GM19239 (cell line): Measurements from ENCODE around the gene NF1.

ENCODE experiments used
- DNase-seq: peaks from one replicate; pipeline ENCODE4 v3.0.0; 2011; ENCODE audit warnings: low spot score; ENCODE audit not compliant: insufficient read length
- FAIRE-seq: peaks from 2 replicates; lab custom pipeline; 2011; peaks lifted over from hg19 to GRCh38; lab: Jason Lieb, UNC

The NF1 gene

DNA sequence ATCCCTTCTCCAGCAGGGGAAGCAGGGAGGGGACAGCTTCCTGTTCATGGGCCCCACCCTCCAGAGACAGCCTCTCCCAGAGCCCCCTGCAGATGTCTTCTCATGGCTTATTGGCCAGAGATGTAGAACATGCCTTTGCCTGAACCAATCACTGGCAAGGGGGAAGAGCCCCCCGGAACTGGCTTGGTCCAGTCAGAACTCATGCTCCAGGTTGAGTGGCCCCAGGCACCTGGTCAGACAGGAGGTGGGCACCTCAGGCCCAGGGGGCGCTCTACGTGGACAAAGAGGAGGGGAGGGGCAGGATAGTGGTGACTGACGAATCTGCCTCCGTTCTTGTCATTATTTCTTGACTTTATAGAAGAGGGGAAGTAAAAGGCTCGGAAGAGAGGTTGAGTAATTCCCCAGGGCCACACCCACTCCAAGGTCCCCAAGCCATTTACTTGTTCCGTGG is 320.3 kb downstream of the NF1 start:
- FAIRE-seq = no peak
- DNase-seq = no peak

DNA sequence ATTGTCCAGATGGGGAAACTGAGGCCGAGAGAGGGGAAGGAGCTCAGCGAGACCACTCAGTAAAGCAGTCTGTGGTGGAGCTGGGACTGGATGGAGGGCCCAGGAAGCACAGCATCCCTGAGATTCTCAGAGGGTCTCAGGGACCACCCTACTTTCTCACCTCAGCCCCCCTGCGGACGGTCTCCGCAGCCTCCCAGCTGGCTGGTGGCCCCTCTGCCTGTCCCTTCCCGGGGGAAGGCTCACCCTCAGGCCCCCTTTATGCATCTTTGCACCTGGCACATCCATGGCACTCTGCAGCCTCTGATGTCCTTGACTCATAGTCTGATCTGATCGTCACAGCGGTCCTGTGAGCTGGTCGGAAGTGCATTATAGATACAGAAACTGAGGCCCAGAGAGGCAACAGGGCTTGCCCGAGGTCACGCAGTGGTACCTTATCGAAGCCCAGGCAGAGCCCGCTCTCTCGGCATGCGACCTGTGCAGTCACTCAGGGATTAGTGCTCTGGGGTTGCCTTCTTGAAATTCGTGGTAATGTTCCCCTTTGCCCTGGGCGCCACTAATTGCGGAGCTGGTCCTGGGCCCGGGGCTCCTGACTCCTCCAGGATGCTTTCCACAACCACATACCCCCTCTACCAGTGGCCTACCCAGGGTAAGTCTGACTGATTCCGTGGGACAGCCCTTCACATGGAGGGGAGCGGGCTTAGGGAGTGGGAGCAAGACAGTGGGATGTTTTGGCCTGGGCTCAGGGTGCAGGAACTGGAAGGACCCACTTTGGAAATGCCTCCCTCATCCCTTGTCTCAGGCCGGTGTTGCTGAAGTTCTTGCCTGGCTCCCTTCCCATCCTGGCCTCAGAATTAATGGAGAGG is 321.1 kb downstream of the NF1 start:
- DNase-seq (no peak), FAIRE-seq (no peak)

DNA sequence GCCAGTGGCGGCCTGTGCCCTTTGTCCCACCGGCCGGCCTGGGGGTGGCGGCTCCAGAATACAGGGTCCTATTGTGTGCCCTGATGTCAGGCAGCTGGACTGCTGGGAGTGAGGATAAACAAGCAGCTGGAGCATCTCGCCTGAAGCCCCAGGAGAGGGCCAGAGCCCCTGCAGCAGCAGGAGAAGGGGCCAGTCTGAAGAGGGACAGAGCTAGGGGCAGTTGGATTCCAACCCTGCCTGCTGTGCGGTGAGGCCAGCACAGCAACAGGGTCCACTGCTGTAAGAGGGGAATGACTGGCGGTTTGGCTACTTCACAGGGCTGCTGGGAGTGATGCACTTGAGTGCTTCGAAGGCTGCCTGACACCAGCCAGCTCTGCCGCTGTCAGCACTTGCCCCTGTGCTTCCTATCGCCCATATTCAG is 321.7 kb downstream of the NF1 start:
- DNase-seq (no peak), FAIRE-seq (no peak)

DNA sequence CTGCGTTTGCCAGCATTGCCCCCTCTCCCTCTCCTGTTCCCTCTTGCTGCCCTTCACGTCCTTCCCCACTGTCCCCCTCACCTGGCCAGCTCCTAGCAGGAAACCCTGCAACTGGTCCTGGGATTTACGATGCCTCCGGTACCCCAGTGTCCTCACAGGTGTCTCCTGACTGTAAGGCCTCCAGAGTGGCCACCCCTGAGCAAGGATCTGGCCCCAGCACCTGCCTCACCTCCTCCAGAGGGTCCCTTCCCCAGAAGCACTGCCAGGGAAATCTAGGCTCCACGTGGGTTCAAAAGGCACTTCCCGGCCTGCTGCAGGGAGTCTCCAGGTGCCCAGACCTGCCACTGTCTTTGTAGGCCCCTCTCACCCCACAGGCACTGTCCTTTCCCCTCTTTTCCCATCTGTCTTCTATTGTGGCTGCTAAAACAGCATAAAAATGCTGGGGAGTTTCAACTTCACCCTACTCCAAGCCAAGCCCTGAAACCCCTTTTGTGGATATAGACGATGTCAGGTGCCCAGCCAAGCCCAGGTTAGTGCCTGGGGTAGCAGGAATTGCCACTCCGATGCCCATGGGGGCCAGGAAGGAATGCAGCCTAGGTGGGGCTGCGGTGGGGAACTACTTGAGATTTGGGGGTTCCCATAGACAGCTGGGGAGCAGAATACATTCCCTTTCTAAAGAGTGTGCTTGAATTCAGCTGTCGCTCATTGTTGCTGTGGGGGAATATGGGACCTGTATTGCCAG is 322.4 kb downstream of the NF1 start:
- FAIRE-seq (no peak), DNase-seq (no peak)

DNA sequence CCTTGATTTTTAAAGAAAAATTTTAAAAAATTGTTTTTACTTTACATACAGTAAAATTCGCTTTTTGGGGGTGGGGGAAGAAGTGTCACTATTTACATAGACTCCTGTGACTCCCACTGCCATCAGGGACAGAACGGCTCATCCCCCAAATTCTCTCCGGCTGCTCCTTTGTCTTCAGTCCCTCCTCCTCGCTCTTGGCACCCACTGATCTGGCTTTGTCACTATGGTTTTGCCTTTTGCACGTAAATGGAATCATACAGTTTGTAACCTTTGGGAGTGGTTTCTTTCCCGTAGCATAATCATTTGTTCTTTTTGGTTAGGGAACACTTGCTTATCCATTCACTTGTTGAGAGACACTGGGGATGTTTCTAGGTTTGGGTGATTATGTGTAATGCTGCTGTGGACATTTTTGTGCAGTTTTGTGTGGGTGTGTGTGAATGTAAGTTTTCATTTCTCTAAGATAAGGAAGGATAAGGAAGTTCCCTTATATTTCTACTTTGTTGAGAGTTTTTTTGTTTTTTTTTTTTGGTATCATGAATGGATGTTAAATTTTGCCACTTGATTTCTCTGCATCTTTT is 324.1 kb downstream of the NF1 start:
- no peak for FAIRE-seq
- DNase-seq = no peak

DNA sequence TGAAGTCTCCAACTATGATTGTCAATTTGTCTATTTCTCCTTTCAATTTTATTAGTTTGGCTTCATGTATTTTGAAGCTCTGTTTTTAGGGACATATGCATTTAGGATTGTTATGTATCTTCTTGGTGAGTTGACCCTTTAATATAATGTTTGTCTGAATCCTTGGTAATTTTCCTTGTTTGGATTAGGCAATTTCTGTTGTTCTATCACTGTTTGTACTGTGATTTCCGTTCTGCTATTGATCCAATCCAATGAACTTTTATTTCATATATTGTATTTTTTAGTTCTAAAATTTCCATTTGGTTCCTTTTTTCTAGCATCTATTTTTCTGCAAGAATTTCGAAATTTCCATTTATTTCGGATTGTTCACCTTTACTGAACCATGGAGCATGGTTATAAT is 327.7 kb downstream of the NF1 start:
- FAIRE-seq = no peak

DNA sequence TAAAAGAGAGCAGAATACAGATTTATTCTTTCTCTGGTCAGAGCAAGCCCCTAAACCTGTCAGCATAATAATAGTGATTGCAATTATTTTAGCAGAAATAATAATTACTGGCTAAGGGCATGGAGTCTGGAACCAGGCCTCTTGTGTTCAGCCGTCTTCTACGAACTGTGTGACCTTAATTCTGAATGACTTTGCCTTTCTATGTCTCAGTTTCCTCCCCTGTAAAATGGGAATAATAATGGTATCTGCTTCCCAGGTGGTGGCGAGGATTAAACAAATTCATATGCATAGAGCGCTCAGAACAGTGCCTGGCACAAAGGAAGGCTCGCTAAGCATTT is 330.1 kb downstream of the NF1 start:
- DNase-seq = no peak
- FAIRE-seq = no peak

More for the DNA sequence above, 327.7 kb downstream of the NF1 start:
- DNase-seq = no peak

GRCh38 chr17:31425282-31426040 is 330.7 kb downstream of the NF1 start:
- no peak for DNase-seq
- no peak for FAIRE-seq
